NK-92 (cell line): Measurements from ENCODE around the gene KRT15.

Experiments
- DNase-seq: peaks from one replicate; lab custom pipeline; 2025; ENCODE audit not compliant: unreplicated experiment; lab: John Stamatoyannopoulos, UW

Gene KRT15

DNA sequence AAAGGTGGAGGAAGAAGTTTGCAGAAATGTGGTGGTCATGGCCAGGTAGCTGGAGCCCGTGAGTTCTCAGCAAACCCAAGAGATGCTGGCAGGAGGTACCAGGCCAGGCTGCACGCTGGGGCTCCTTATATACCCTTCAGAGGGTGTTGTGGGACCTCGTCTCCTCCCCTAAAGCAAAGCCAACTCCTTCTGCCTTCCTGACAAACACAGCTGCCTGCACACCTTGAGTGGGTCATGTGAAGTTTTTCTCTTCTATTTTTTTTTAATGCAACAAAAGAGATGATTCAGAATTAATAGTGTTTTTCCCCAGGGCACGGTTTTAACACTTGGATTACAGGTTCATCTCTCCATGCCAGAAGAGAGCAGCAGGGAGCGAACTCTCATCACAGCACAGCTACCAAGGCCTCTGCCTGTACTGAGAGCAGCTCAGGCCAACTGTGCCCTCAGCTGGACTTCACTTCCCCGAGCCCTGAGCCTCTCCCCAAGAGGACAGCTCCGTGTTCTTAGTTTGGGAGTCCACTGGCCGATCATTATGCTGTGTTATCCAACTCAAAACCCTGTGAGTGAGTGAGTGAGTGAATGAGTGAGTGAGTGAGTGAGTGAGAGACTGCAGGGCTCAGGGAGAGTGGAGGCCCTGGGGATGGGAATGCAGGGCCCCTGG, at the start of gene KRT15:
Gene KRT15 (minus strand): TSS at position 102 of the 661 bp plus-strand sequence. CDS start 63 bp downstream, at position 39.
- no peak for DNase-seq

DNA sequence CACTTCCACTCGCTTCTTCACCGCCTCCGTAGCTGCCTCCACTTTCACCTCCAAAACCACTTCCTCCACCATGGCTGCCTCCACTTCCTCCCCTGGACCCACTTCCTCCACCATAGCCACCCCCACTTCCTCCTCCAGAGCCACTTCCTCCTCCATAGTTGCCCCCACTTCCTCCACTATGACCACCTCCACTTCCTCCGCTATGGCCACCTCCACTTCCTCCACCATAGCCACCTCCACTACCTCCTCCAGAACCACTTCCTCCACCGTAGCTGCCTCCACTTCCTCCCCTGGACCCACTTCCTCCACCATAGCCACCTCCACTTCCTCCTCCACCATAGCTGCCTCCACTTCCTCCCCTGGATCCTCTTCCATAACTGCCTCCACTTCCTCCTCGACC, 48.6 kb upstream of the KRT15 start:
- no peak for DNase-seq

DNA sequence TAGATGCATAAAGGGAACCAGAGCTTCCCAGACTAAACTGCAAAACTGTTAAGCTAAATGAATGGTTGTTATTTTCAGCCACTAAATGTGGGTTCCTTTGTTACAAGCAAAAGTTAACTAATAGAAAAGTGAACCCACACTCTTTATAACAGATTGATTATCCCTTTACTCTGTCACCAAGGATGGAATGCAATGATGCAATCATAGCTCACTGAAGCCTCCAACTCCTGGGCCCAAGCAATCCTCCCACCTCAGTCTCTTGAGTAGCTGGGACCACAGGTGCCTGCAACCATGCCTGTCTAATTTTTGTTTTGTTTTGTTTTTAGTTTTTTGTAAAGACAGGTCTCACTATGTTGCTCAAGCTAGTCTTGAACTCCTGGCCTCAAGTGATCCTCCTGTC, 46.6 kb upstream of the KRT15 start:
- DNase-seq: no peak

DNA sequence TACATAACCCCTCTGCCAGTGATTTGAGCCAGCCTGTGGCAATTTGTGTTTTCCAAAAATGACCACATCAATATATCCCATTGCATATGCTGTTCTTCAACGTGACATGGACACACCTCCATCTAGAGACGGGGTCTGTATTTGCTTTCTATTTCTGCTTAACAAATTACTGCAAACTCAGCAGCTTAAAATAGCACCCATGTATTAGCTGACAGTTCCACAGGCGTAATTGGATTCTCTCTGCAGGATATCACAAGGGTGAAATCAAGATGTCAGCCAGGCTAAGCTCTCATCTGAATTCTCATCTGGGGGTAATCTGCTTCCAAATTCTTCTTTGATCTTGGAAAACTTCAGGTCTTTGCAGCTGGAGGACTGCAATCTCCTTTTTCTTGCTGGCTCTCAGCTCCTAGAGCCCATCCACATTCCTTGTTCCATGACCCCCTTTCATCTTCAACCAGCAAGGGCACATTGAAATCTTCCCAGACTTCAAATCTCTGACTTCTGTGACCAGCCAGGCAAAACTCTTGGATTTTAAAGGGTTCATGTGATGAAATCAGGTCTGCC, 45.0 kb upstream of the KRT15 start:
- no peak for DNase-seq

DNA sequence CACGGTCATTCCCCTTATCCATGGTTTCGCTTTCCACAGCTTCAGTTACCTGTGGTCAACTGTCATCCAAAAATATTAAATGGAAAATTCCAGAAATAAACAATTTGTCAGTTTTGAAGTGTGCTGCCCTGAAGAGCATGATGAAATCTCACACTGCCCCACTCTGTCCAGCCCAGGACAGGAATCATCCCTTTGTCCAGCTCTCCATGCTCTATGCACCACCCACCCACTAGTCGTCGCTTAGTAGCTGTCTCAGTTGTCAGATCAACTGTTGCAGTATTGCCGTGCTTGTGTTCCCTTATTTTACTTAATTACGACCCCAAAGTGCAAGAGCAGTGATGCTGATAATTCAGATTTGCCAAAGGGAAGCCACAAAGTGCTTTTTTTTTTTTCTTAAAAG, 42.9 kb upstream of the KRT15 start:
- no peak for DNase-seq

DNA sequence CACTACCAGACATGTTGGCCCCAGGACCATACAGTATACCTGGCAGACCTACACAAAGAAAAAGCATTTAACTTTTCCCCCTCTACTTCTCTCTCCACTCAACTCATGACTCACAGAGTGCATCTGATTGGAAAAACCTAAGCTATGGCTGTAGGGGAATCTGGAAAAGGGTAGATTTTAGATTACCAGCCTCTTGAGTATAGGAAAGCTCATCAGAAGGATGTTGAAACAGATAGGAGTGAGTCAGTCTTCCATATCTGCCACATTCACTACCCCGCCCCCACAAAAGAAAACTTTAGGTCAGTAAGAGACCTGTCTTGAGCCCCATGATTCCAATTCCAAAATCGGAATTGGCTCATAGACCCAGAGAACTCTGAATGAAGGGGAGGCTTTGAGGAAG, 40.9 kb upstream of the KRT15 start:
- no peak for DNase-seq

DNA sequence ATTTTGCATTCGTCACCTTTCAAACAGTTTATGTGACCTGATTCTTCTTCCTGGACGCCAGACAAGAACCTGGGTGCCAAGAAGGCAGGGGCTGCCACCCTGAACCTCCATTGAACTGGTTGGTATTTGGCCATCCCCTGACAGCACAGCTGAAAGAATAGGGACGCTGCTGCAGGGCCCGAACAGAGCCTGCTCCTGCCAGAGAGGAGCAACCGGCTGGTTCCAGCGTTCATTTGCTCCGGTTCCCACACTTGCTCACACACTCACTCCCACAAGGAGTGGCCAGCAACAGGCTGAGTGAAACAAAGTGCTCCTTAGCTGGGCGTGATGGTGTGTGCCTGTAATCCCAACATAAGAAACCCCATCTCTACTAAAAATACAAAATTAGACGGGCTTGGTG, 38.2 kb upstream of the KRT15 start:
- no peak for DNase-seq

DNA sequence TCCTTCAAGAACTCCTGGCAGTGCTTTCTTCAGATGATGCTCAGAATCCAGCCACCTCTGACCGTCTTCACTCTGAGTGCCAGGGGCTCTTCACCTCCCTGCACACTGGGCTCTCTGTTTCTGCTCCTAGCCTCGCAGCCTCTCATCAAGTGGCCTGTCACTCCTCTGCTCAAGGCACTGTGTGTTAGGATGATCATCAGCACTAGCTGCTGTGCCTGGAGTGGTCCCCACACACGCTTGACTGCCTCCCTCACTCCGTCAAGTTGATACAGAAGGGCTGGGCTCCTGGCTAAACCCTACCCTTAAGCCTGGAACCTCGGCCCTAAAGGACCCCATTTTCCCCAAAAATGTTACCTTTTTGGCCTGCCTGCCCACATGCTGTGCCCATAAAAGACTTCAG, 37.6 kb upstream of the KRT15 start:
- DNase-seq: no peak

DNA sequence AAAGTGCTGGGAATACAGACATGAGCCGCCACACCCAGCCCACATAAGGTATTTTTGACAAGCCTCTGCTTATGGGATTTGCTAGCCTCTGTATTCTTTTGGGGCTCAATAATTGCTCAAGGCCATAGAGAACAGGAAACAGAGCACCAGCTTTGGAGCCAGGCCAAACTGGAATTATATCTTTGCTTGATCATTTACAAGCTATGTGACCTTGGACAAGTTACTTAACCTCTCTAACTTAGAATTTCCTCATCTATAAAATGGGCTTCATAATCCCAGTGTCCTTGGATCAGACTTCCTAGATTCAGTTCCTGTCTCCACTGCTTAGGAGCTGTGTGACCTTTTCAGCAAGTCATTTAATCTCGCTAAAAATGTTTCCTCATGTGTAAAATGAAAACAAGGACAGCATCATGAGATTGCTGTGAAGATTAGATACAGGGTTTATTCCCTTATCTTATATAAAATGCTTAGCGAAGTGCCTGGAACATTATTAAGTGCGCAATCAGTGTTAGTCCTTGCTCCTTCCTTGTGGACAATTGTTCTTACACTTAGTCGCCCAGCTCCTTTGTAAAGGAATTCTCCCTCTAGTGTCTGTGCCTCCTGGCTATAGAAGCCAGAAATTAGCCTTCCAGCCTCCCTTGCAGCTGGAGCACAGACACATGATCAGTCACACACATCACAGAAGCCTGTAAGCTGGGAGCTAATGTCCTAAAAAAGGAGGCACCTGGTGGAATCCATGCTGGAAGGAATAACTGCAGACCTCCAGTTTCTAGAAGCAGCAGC, 36.6 kb upstream of the KRT15 start:
- DNase-seq: no peak

DNA sequence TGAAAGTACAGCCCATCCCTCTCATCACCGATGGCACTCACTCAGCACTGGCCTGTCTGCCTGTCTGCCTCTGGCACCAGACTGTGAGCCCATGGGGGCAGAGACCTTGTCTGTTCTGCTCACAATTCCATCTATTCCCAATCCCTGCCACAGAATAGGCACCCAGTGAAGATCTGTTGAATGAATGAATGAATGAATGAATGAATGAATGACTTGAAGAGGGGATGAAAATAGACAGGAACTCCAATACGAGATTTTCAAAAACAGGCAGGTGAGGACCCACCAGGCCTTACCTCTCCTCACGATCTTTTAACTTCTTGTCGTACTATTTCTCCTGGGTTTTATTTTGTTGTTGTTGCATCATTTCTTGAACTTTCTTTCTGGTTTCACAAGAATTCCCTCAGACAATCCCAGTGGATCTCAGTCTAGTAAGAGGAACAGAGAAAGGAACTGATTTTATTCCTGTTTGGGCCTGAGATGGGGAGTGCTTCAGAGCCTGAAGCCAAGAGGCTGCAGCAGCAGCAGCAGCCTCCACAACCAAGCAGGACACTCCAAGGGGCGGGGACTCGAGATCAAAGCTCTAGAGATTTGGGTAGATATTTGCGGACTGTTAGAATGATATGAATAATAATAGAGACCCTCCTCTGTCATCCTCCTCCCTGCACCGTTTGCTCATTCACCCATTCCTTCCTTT, 35.4 kb upstream of the KRT15 start:
- no peak for DNase-seq

DNA sequence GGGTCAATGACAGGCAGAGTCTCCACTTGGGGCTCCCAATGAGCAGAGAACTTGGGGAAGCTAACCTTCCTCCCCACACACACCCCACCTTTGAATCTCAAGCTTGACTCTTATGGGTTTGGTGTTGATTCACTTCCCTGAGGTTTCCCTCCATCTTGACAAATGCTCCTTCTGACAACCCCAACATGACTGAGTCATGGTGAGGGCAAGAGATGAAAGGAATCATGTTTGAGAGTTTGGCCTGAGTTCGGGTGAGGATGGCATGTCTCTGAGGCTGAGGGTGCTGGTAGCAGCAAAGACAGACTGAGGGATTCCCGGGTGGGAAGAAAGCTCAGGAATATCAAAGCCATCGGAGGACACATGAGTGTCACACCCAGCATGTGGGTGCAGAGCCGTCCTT, 34.5 kb upstream of the KRT15 start:
- DNase-seq: no peak

DNA sequence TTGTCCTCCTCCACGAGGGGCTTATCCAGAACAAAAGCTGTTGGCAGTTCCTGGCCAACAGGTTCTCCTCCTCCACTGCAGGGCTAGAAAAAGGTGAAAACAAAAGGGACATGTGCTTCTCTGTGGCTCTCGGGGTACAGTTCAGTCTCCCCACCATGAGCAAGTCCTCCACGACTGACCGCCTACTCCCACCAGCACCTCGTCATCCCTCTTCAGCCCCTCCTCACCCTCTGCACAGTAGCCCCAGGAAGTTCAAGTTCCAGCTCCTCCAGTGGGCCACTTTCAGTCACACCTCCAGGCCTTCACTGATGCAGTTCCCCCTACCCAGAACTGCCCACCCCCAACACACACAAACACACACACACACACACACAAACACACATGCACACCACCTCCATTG, 33.8 kb upstream of the KRT15 start:
- DNase-seq: no peak

DNA sequence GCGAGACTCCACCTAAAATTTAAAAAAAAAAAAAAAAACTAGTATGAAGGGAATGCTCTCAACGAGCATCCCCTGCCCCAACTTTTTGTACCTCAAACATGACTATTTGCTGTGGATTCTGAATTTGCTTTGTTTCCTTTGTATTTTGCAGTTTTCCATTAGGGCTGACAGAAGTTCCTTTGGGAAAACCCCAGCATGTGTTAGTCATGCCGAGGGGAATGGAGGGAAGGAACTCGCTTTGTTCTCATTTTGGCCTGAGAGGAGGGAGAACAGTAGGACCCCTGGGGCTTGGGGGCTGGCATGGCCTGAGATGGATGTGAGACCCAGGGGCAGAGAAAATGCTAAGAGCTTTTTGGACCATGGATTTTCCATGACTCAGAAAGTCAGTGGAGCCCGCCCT, 32.7 kb upstream of the KRT15 start:
- DNase-seq: no peak

DNA sequence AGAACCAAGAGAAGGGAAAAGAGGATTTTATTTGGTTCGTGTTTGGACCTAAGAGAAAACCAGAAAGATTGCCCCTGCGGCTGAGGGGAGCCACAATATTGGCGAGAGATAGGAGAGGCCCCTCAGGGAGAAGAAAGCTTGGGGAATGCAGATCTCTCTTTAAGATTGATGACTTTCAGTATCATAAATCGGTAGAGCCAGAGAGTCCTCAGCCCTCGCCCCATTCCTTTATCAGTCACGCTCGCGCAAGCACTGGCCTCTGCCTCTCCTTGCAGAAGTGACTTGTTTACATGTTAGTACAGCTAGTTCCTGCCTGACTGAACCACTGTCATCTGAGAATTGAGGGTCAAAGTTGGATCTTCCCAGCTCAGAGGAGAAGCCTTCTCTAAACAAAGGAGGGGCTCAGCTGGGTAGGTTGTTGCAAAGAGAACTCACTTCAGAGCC, 30.9 kb upstream of the KRT15 start:
- DNase-seq: no peak

DNA sequence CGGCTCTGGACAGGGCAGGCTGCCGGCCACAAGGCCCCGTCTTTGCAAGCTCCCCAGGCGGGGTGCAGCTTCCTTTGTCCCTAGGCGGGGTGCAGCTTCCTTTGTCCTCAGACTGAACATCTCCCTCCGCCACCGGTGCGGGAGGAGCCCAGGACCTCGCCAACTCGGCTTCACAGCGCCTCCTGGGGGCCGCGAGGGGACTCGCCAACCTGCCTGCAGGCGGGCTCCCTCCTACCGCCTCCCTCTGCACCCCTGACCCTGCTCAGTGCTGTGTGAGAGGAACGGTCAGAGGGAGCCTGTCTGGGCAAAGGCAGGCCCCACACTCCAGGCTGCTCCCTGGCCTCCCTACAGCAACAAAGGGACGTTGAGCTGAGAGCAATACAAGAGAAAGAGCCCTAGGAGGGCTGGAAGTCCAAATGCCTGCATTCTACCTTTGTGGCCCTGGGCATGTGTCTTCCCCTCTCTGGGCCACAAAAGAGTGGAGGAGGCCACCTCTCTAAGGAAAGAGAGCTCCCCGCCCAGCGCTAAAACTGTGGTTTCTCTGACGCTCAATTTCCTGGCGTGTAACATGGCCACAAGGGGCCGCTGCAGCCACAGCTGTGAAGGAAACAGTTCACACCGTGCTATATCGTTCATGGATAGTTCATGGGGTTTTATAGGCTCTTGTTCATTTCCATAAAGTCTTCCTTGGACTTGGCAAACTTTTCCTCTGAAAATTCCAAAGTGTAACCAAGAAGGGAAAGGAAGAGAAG, 30.3 kb upstream of the KRT15 start:
- no peak for DNase-seq

DNA sequence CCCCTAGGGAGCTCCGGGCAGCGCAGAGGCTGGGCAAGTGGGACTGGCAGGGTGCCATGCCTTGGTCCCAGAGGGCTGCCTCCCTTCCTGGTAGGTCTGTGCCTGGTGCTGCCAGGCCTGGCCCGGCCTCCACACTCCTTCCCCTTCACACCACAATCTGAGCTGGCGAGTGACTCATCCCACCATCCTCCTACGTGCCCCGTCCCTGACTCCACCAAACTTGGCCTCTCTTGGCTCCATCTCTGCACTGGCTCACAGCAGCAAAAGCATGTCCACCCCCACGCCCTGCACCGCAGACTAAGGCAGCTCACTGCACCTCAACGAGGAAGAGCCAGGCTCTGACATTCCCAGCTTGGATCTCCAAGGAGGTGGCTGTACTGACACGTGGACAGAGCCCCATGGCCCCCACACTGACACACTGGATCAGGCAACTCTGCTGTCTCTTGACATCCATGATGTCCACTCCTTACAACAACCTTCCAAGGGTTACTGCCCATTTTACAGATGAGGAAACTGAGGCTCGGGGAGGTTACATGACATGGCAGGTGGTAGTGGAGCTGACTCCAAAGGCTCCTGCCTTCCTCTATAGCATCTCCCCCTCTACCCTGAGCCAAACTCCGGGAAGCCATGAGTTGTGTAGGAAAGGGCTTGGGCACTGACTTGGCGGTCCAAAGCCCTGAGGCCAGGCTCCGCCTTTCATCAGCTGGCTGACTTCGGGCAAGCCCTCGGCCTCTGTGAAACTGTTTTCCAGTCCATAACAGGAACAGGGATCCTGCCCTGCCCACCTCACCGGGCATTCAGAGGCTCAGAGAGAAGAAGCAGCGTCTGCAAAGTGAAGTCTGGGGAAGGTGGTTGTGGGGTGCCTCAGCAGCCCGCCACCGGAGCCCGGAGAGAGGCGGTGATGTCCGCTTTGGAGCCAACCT, 29.5 kb upstream of the KRT15 start:
- DNase-seq: no peak

DNA sequence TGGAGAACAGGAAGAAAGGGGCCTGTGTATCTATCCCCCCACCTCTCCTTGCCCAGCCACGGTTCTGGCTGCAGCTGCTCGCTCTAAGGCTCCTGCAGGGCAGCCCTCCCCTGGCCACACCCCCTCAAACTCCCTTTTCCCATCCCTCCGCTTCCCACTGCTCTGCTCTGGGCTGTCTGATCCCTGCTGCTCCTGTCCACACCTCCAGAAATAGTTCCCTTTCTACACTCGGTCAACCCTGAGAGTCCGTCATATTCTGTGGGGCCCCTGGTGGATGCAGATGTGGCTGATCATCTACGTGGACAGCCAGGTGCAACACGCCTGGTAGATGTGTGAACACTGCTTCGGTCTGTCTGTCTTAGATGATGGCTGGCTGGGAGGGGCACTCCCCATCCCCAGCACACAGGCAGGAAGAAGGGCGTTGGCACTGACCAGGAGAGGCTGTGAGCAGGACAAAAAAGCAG, 28.7 kb upstream of the KRT15 start:
- no peak for DNase-seq

DNA sequence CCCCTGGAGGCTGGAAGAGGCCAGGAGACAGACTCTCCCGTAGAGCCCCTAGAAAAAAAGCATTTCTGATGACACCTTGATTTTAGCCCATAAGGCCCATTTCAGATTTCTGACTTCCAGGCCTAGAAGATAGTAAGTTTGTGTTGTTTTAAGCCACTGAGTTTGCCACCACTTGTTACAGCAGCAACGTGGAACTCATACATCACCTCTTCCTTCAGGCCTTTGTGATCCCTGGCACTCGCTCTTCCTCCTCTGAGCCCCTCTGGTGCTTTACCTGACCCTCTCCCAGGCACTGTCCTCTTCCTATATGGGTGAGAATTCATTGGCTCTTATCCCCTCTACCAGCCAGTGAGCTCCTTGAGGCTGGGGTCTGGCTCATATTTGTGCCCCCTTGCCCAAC, 28.1 kb upstream of the KRT15 start:
- no peak for DNase-seq

DNA sequence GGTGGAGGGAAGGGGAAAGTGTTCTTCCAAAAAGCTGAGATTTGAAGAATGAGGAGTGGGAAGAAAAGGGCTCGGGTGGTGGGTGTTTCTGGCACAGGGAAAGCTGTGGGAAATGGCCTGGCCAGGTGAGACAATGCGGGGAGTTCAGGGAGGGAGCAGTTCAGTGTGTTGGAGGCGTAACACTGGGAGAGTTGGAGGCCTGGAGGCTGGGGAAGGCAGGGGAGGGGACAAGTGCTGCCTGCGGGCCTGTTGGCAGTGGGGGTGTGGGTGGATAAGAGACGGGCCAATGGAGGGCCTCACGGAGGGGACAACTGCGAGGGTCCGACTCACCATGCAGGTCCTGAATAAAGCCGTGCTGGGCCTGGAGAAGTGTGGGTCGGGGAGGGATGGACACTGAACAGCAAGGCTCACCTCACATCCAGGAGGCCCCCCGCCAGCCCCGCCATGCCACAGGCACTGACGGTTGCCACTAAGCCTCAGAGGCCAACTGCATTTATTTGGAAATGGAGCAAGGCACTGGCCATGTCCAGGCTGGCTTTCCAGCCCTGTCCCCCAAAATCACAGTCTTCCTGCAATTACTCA, 27.2 kb upstream of the KRT15 start:
- DNase-seq: no peak

DNA sequence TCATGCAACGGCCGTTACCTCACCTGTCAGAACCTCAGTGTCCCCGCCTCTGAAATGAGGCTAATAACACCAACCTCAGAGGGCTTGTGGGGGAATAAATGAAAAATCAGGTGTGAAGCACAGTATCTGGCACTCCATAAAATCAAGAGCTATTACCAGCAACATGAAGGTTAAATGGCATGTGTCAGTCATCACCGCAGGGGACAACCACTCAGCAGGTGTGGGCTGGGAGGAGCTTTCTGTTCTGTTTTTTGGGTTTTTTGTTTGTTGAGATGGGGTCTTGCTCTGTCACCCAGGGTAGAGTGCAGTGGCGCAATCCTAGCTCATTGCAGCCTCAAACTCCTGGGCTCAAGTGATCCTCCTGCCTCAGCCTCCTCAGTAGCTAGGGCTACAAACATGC, 26.2 kb upstream of the KRT15 start:
- DNase-seq: no peak
